ENCODE measurements around the gene DYNC1I1. TPM values are rescaled to one million over a fixed set of nuclear protein-coding genes. Genes with fewer than 3 reads are reported as not detected.

DYNC1I1 gene
- total and polyA plus RNA-seq, 2 donors = 2.5 to 6.3 TPM

- Histone ChIP-seq H3K4me1 (ENCODE audit: control insufficient read depth in 2 of 2, insufficient read depth in 2 of 2, low read length in 2 of 2) (no peaks in the 10 kb centered on the region), H3K27ac (ENCODE audit: low read depth in 1 of 2, low read length in 1 of 2) (no peak overlapping the region), H3K9me3 (ENCODE audit: control insufficient read depth in 2 of 2, insufficient read depth in 1 of 2, low read length in 1 of 2) (no peaks in the 10 kb centered on the region), H3K36me3 (ENCODE audit: control insufficient read depth in 2 of 2, insufficient read depth in 2 of 2, low read length in 1 of 2) (peaks cover 0 to 2% of the 10 kb centered on the region in 2 donors), H3K4me3 (ENCODE audit: low read length in 2 of 2) (no peak overlapping the region), H3K27me3 (ENCODE audit: control insufficient read depth in 2 of 2, insufficient read depth in 1 of 2, low read length in 1 of 2) (no peaks in the 10 kb centered on the region)
- DNase-seq (ENCODE audit: low read depth in 6 of 9, low spot score in 9 of 9) = no peak
- whole genome bisulfite sequencing = 93% methylated on average over 1 of the region's 1 CpG
Observed at GRCh38 chr7:96144260-96144526, 371.8 kb downstream of the DYNC1I1 start.

Other genes starting within 250 kb of the DYNC1I1 start
- gene PDK4, start 176.0 kb upstream of the DYNC1I1 start, total RNA-seq = 4.6 TPM
- gene PDK4, start 176.0 kb upstream of the DYNC1I1 start, polyA plus RNA-seq = 153 TPM